NCI-H526 treated with DMSO at 0.1 percent for 48 hours (cell line): ENCODE results near the gene PARVA.

Experiments
- DNase-seq: peaks from one replicate; lab custom pipeline; 2025; lab: John Stamatoyannopoulos, UW

PARVA gene

DNA sequence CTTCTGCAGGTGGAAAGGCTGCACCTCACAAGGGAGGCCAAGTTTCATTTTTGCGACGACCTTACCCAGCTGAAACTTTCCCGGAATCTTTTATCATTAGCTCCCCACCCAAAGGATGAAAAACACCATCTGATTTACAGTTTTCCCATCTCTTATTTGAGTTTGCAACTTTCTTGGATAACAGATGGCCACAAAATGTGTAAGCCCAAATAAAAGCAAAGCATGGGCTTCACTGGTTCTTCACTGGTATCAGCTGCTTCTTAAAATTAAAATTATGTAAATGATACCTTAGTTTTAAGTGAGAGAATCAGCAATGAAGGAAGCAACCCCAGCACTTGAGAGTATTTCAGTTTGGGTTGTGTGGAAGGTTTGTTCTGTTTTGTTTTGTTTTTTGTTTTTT, 55.8 kb downstream of the PARVA start:
- DNase-seq, result no peak

DNA sequence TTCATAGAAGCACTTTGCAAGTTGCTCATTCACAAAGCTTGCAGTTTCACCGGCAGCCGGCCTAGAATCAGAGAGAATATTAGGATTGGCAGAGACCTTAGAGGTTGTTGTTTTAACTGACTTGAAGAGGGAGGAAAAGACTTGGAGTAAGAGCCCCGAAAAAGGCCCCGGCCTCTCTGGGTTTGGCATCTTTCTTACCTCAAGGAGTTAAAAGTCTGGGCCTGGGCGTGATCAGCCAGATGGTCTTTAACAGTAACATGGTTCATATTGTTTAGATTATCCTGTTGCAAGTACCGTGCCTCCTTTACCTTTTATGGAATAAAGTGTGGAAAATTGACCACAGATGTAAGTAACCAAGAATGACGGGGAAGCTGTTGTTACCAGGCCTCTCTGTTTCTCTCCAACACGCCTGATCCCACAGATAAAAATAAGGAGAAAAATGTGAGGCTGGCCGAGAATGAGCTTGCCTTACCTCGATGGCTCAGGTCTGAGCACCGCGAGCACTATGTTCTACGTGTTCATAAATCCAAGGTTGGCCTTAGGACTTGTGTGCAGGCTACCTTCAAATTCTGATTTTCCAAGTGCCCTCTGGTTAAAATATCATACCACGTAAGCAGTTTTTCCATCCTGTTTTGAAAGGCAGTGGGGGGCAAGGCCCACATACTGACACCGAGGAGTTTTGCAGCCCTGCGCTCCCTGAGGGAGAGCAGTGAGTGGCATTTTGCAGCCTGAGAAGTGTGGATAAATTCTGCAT, 56.4 kb downstream of the PARVA start:
- DNase-seq, result no peak

DNA sequence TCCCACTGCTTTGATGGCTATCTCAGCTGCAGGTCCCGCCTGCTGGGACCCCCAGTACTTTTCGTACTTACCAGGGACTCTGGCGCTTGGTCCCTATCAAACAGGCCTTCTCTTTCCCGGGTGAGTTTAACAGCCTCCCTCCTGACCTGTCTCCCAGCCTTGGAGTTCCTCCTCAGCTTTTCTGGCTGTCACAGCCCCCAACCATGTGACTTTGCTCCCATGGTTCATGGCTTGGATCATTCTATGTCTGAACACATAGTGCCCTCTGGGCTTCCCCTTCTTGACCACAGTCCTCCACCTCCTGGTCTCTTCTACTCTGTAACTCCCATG, 56.9 kb downstream of the PARVA start:
- DNase-seq, result no peak

DNA sequence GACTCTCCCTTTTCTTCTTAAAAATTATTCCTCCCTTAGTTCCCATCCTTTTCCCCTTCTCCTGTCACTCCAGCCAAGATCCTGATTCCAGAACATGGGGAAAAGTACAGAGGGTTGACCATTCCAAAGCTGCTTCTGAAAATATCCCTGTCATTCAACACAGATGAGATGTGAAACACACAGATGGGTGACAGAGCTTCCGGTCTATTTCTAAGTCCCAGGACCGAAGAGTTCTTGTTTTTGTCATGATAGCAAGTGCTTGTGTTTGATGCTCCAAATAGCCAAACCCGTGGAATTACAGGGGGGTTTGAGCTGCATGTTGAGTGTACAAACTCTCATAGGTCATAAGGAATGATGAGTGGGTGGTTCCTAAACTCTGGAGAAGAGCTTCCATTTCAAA, 57.9 kb downstream of the PARVA start:
- no peak for DNase-seq

DNA sequence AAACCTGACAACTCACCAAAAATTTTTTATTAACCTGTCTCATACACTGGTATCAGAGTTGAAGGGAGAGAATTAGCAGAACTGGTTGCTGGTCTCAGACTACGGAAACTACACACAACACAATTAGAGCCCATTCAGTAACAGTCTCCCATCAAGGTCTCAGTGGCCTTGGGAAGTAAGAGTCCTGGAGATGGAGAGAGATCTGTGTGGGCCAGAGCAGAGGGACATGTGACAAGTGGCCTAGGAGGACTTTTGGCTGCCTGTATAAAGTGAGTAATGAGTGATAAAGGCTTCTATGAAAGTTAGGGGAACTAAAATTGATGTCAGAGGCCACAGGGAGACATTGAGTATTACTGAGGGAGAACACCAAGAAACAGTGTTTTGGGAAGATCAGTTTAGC, 58.9 kb downstream of the PARVA start:
- no peak for DNase-seq

DNA sequence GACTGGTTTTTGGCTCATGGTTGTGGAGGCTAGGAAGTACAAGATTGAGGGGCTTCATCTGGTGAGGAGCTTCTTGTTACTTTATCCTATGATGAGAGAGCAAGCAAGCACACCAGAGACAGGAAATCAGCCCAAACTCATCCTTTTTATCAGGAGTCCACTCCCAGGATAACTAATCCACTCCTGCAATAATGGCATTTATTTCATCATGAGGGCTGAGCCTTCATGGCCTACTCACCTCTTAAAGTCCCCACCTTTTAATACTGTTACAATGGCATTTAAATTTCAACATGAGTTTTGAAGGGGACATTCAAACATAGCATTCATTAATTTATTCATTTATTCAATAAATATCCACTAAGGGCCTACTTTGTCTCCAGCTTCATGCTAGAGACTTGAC, 60.9 kb downstream of the PARVA start:
- no peak for DNase-seq

DNA sequence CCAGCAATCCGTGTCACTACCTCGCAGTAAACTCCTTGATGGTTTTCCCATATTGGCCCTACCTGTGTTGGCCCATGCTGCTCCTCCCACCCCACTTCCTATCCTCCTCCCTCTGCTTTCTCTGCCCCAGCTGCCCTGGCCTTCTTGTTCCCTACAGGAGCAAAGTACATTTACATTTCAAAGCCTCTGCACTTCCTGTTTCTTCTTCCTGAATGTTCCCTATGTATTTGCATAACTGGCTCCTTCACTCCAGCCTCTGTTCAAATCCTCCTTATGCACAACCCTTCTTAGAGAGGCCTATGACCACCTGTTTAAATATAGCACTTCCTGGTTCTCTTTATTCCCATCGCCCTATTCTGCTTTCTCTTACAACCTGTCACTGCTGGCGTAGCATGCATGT, 62.2 kb downstream of the PARVA start:
- DNase-seq, result peak; percentile 15

DNA sequence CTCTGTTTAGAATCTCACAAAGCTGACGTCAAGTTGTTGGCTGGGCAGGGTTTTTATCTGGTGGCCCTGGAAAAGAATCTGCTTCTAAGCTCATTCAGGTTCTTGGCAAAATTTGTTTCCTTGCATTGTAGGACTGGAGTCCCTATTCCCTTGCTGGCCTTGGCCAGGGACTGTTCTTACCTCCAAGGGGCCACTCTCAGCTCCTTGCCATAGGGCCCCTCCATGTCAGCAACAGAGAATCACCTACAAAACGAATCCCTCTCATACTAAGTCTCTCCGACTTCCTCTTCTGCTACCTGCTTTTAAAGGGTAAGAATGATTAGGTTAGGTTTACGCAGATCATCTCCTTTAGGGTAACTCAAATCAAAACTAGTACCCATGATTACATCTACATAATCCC, 63.2 kb downstream of the PARVA start:
- DNase-seq, result no peak

DNA sequence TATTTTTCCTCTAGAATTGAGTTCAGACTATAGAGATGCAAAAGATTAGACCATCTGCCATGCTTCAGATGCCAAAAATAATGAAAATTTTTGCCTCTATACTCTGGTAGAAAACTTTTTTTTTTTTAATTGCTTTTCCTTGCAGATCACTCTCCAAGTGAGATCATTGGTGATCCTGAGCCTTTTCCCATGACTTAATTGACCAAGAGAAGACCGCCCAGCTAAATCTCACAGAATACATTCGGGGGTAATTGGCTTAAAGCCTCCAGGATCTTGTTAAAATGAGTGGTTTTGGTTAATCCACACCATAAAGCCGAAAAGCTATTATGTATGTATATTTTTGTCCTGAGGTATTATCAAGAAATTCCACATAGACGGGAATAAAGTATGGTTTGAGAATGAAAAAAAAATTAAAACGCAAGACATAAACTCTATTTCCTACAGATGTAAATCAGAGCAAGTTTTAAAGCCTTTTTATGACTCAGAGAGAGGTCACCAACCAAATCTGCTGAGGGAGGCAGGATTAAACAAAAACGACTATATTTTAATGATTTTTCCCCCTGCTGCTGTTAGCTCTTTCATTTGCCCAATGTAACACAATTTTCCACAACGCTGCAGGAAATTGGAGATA, 64.0 kb downstream of the PARVA start:
- DNase-seq, result no peak

DNA sequence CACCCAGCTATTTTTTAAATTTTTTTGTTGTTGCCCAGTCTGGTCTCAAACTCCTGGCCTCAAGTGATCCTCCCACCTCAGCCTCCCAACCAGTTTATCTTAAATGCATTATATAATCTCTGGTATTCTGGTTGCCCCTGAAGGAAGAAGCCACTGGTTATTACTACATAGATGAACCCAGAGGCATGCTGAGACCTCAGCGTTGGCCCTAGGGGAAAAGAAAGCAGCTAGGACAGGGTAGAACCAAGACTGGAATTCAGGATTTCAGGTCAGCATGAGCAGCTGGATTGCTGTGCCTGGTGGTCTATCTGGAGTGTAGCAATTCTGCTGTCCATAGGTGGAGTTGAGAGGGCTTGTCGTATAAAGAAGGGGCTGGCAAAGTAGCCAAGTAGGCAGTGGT, 67.2 kb downstream of the PARVA start:
- no peak for DNase-seq

DNA sequence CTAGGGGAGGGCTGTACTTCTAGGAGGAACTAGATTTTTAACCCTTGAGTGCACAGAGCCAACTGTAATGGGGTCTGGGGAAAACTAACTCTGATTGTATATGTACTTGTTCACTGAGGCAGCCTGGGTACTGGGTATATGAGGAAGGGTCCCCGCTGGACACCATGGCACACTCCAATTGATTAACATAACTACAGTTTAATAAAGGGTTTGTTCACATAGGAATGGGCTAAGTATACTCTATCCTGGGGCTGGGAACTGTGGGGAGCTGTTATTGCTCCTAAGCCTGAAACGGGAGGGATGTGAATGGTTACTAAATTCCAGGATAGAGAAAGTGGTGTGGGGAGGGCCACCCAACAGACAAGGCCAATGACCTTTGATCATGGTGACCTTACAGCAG, 67.6 kb downstream of the PARVA start:
- no peak for DNase-seq

DNA sequence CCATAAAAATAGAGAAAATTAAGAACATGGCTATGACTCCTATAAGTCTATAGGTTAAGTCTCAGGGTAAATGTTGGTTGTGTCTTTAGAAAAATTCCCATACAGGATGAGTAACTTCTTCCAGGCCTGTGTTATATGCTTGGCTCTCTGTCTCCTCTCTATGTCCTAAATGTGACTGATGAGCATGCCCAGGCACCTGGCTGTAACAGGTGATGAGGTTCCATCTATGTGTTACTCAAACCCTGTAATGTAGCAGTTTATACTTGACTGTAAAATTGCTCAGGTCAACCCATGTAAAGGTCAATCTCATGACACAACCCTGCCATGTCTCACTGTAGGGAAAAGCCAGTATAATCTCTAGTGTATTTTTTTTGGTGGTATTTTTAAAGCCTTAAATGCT, 69.5 kb downstream of the PARVA start:
- no peak for DNase-seq

DNA sequence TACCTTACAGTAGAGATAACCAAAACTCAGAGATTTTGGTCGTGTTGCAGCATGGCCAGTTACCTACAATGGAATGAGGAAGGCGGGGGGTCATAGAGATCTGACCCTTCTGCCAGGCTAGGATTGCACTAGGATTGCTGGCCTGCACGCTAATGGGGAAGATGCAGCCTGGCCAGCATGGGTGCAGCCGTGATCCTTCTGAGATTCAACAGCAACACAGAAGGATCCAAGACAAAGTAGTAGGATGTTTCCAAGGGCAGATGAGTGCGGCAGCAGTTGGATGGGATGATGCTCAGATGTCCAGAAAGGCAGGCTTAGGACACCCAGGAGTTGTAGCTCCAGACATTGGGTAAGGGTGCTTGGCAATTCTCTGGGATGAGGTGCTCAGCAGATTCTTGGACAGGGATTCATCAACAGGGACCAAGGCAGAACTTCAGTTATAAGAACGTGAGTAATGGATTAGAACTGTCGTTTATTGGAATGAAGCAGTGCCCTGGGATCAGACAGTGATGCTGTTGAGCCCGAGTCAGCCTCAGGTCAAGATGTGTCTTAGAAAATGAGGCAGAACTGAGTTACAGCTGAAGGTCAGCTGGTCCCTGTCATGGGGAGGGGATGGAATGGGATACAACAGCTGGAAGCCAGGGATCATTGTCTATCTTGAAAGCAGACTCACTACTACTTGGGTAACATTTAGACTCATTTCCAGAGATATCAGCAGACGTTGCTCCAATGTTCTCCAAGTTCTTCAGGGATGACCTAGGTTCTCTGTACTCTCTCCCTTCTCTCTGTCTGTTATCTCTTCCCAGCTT, 71.0 kb downstream of the PARVA start:
- DNase-seq, result no peak

DNA sequence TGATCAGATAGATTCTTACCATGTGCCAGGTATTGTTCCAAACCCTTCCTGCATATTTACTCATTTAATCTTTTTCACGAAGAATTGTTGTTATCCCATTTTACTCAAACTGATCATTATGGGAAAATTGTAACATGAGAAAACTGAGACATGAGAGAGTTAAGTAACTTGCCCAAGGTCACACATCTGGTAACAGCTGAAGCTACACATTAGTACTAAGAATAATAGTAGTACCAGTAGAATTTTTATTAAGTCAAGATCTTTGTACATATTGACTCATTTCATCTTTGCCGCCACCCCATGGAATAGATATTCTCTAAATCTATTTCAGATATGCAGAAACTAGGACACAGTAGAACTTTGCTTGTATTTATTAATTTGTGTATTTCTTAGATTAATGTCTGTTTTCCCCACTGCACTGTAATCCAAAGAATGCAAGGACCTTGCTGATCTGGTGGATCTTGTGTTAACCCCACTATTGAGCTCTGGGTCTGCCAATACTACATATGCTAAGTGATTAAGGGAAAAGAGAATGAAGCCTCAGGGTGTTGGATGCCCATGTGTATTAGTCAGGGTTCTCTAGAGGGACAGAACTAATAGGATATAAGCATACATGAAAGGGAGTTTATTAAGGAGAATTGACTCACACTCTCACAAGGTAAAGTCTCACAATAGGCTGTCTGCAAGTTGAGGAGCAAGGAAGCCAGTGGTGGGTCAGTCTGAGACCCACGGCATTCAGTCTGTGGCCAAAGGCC, 72.8 kb downstream of the PARVA start:
- no peak for DNase-seq

DNA sequence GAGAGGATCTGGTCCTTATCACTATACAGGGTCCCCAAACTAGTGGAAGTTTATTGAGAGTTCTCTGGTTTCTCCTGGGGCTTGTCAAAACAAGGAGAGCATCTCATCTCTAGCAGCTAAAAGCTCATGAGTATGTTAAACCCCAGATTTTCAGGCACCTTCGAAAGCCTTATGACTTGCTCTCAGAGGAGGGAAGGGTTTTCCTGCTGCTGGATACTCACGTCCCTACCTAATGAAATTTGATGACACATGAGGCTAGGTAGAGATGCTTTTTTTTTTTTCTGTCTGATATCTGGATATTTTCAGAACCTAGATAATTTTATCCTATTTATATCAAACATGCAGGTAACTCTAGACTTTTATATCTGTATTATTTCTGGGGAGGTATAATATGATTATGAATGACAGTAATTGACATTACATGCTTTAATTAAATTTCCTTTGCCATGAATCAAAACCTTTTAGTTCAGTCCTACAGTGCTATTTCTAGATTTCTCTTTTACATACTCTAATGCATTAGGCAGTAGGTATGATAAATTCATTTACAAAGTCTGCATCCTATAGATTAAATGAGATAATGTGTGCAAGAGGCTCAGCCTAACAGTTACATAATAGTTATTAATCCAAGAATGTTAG, 73.9 kb downstream of the PARVA start:
- no peak for DNase-seq

DNA sequence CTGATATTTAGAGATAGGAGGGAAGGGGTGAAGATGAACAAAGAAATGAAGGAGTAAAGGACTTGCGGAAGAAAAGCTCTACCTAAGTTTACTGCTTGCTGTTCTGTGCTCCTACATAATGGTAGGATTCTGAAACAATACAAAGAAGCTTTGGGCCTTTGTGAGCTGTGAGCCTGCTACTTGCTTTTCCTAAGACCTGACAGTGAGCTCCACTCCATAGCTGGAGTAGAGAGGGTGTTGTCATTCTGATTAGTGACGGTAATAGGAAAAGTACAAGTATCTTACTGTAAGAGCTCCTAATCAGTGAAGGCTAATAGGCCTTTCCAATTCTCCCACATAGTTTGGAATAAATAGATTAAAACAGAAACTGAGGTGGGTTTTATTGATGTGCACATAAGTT, 75.9 kb downstream of the PARVA start:
- DNase-seq, result no peak

DNA sequence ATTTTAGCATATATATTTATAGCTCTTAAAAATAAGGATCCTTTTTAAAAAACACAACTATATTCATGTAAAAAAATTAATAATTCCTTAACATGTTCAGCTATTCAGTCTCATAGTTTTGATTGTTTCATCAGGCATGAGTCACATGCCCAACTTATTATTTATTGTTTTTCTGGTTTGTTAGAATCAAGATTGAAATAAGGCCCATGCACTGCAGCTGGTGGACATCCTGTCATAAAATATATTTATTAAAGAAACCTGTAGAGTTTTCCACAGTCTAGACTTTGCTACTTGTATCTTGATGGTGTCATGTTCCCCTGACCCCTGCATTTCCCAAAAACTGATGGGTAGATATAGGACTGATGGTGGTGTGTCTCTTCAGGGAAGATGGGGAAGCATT, 77.4 kb downstream of the PARVA start:
- DNase-seq, result no peak

DNA sequence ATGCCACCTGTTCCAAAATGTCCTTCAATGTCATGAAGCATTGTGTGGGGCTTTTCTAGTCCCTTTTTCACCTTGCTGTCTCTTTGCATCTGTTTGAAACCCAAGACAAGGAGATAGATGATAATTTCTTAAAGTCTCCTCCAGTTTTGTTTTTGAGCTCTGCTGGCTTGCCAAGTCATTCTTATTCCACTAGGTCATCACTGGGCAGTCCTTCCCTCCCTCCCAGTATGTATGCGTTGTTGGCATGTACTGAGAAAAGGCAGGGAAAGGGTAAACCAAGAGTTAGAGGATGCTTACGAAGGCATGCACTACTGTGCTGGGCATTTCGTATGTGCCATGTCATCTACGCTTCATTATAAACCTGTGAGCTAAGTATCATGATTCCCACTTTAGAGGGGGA, 78.6 kb downstream of the PARVA start:
- no peak for DNase-seq

DNA sequence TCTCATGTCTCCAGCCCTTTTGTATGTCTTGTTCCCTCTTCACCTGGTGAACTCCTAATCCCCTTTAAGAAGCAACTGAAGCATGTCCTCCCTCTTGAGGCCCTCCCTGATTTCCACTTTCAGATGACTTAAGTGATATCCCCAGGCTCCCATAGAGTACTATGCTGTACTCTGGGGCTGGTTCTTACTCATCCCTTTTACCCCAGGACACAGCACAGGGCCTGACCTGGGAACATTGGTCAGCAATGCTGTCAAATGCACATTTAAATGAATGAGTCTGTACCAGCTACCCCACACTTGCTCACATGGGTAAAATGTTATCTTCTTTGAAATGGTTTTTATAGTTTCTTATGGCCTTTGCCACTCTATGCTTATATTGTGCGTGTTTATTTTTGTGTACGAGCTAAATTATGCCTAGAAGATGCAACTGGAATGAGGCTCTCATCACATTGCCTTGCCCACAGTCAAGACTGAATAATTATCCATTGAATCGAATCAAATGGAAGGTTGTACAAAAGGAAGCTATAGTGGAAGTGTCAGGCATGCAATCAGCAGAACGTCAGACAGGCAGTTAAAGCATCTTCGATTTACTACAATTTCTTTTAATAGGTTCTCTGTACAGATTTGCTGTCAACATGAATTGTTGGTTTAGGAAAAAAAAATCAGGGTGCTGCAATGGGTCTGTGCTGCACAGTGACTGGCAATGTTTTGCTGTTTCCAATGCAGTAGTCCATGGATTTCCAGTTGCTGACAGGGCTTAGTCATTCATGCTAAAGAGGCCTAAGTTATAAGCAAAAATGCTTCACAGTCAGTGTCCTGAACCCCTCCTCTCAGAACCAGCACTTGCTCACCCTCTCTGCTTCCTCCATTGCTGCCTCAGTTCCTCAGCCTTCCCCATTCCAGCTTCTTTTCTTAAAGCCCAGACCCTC, 79.5 kb downstream of the PARVA start:
- DNase-seq, result no peak

DNA sequence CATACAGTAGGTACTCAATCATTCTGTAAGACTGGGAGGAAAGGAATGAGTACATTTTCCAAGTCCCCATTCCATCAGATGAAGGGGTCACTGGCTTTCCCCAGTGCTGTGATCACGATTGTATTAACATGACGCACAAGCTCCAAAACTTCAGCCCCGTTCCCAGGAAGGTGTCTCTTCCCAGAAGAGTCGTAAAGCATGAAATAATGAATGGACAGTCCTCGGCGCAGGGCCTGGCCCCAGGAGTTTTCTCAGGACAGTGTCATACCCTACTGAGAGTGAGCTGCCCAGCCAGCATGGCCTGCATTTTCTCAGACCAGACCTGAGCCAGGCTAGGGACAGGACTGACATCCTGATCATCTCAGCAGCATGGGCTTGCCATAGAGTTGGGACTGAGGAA, 80.7 kb downstream of the PARVA start:
- DNase-seq, result no peak

DNA sequence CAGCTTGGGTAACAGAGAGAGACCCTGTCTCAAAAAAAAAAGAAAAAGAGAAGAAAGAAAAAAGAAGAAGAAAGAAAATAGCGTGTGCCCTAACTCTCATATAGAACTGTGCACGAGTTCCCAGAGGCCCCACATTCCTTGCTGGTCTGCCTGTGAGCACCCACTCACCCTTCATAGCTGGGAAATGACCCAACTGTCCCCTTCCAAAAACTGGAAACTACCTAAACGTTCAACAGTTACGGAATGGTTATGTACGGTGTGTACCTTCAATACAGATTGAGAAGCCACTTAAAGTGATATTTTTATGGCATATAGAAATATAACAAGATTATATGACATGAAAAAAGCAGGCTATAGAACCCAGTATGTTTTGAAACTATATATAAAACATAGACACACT, 82.0 kb downstream of the PARVA start:
- DNase-seq, result no peak
